ENCODE measurements around the gene NCKAP5.

NCKAP5 gene

GRCh38 chr2:133483181-133483580 lies 85.1 kb downstream of the NCKAP5 start:
- H4K20me1 ChIP-seq (ENCODE audit: insufficient read depth, low read length): no peaks in the 10 kb centered on the region
- no peak overlapping the region for H2AFZ ChIP-seq (ENCODE audit: low read depth, low read length)
- H3K79me2 ChIP-seq (ENCODE audit: insufficient read depth, low read length): no peaks in the 10 kb centered on the region
- H3K27ac ChIP-seq (ENCODE audit: low read length): no peak overlapping the region
- no peak for TF ChIP-seq EZH2 (IDR thresholded peaks at IDR 0.05; ENCODE audit: borderline replicate concordance, low read depth, low read length, severe bottlenecking)
- no peak for TF ChIP-seq CTCF (IDR thresholded peaks at IDR 0.05; ENCODE audit: borderline replicate concordance, extremely low read depth, low read length, poor library complexity, severe bottlenecking)
- no peaks in the 10 kb centered on the region for H3K9me3 ChIP-seq (ENCODE audit: insufficient read depth, low read length, severe bottlenecking)
- DNase-seq: no peak
- no peaks in the 10 kb centered on the region for H3K36me3 ChIP-seq (ENCODE audit: insufficient read depth, low read length)
- no peak overlapping the region for H3K4me2 ChIP-seq (ENCODE audit: insufficient read depth, low read length)
- no peaks in the 10 kb centered on the region for H3K27me3 ChIP-seq (ENCODE audit: insufficient read depth, low read length, poor library complexity)
- no peaks in the 10 kb centered on the region for H3K4me1 ChIP-seq (ENCODE audit: insufficient read depth, low read length)
- H3K9ac ChIP-seq (ENCODE audit: low read depth, low read length): no peak overlapping the region
- H3K4me3 ChIP-seq (ENCODE audit: low read depth in 1 of 2, low read length in 2 of 2): no peak overlapping the region
- ATAC-seq (ENCODE audit: insufficient read depth, low read depth): no peak

DNA sequence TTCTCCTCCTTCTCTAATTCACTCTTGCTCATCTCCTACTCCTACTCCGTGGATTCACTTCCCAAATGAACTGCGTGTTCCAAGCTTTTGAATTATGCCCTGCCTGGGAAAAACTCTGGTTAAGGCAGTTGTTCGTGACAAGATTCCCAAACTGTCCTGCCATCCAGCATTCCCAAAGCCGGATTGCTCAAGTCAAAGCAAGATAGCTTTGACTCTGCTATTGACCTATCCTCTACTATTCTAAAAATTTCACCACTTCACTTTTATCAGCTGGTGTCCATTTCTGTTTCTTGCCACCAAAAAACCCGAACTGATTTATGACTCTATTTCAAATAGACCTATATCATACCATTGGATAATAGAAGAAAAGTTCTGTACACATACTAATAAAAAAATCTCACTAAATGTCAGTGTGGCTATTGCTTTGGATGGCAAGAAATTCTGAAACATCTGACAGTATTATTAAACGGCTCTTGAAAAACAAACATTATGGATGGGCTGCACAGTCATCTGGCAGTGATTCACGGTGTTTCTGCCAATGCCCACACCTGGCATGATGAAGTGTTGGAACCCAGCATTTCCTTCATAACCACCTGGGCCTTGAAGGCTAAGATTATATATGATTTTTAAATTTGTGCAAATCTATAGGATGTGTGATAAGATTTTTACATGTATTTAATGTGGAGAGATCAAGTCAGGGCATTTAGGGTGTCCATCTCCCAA lies 87.4 kb downstream of the NCKAP5 start:
- DNase-seq: no peak
- no peak overlapping the region for H3K27ac ChIP-seq (ENCODE audit: low read length)
- H3K4me3 ChIP-seq (ENCODE audit: low read depth in 1 of 2, low read length in 2 of 2): no peak overlapping the region

DNA sequence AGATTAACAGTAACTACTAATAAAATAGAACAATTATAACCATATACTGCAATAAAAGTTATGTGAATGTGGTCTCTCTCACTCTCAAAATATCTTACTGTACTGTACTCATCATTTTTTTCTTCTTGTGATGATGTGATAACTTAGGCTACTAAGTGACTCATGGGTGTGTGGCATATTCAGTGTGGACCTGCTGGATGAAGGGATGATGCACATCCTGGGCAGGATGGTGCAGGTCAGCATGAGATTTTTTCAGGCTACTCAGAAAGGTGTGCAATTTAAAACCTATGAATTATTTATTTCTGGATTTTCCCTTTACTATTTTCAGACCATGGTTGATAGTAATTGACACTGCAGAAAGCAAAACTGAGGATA lies 90.7 kb downstream of the NCKAP5 start:
- no peak overlapping the region for H3K9ac ChIP-seq (ENCODE audit: low read depth, low read length)
- no peaks in the 10 kb centered on the region for H3K9me3 ChIP-seq (ENCODE audit: insufficient read depth, low read length, severe bottlenecking)
- no peaks in the 10 kb centered on the region for H3K4me1 ChIP-seq (ENCODE audit: insufficient read depth, low read length)
- no peak overlapping the region for H2AFZ ChIP-seq (ENCODE audit: low read depth, low read length)
- ATAC-seq (ENCODE audit: insufficient read depth, low read depth): no peak
- TF ChIP-seq CTCF (IDR thresholded peaks at IDR 0.05; ENCODE audit: borderline replicate concordance, extremely low read depth, low read length, poor library complexity, severe bottlenecking) (no peak), EZH2 (IDR thresholded peaks at IDR 0.05; ENCODE audit: borderline replicate concordance, low read depth, low read length, severe bottlenecking) (no peak)
- no peak overlapping the region for H3K4me3 ChIP-seq (ENCODE audit: low read depth in 1 of 2, low read length in 2 of 2)
- no peaks in the 10 kb centered on the region for H3K79me2 ChIP-seq (ENCODE audit: insufficient read depth, low read length)
- no peak for DNase-seq
- H3K4me2 ChIP-seq (ENCODE audit: insufficient read depth, low read length): no peak overlapping the region
- no peaks in the 10 kb centered on the region for H3K36me3 ChIP-seq (ENCODE audit: insufficient read depth, low read length)
- no peaks in the 10 kb centered on the region for H3K27me3 ChIP-seq (ENCODE audit: insufficient read depth, low read length, poor library complexity)
- no peak overlapping the region for H3K27ac ChIP-seq (ENCODE audit: low read length)
- no peaks in the 10 kb centered on the region for H4K20me1 ChIP-seq (ENCODE audit: insufficient read depth, low read length)

More for the DNA sequence above, 87.4 kb downstream of the NCKAP5 start:
- Histone ChIP-seq H3K79me2 (ENCODE audit: insufficient read depth, low read length) (no peaks in the 10 kb centered on the region), H2AFZ (ENCODE audit: low read depth, low read length) (no peak overlapping the region), H3K9me3 (ENCODE audit: insufficient read depth, low read length, severe bottlenecking) (no peaks in the 10 kb centered on the region), H4K20me1 (ENCODE audit: insufficient read depth, low read length) (no peaks in the 10 kb centered on the region), H3K27me3 (ENCODE audit: insufficient read depth, low read length, poor library complexity) (no peaks in the 10 kb centered on the region), H3K36me3 (ENCODE audit: insufficient read depth, low read length) (no peaks in the 10 kb centered on the region), H3K9ac (ENCODE audit: low read depth, low read length) (no peak overlapping the region), H3K4me2 (ENCODE audit: insufficient read depth, low read length) (no peak overlapping the region), H3K4me1 (ENCODE audit: insufficient read depth, low read length) (no peaks in the 10 kb centered on the region)
- no peak for ATAC-seq (ENCODE audit: insufficient read depth, low read depth)
- no peak for TF ChIP-seq CTCF (IDR thresholded peaks at IDR 0.05; ENCODE audit: borderline replicate concordance, extremely low read depth, low read length, poor library complexity, severe bottlenecking)
- TF ChIP-seq EZH2 (IDR thresholded peaks at IDR 0.05; ENCODE audit: borderline replicate concordance, low read depth, low read length, severe bottlenecking): no peak

Data from DND-41 (cell line).